Endothelial cell (in vitro differentiated cells): ENCODE results near the gene DST. TPM values are rescaled to one million over a fixed set of nuclear protein-coding genes. Genes with fewer than 3 reads are reported as not detected.

Experiments
- DNase-seq: peaks from one replicate; pipeline ENCODE4 v3.0.0; 2021; ENCODE audit warnings: low spot score
- H3K27ac Mint-ChIP-seq: one replicate; pipeline ENCODE4 v1.8.0; 2021; ENCODE audit warnings: mixed read lengths, inconsistent platforms; ENCODE audit not compliant: unreplicated experiment
- H3K27me3 Mint-ChIP-seq: one replicate; pipeline ENCODE4 v1.8.0; 2021; ENCODE audit warnings: mild to moderate bottlenecking, moderate library complexity, mixed read lengths, inconsistent platforms; ENCODE audit not compliant: unreplicated experiment
- H3K36me3 Mint-ChIP-seq: one replicate; pipeline ENCODE4 v1.8.0; 2021; ENCODE audit warnings: mild to moderate bottlenecking, low read depth, mixed read lengths, inconsistent platforms; ENCODE audit not compliant: unreplicated experiment
- H3K4me1 Mint-ChIP-seq: one replicate; pipeline ENCODE4 v1.8.0; 2021; ENCODE audit warnings: mild to moderate bottlenecking, mixed read lengths, inconsistent platforms; ENCODE audit not compliant: unreplicated experiment
- H3K4me3 Mint-ChIP-seq: one replicate; pipeline ENCODE4 v1.8.0; 2021; ENCODE audit warnings: mild to moderate bottlenecking, mixed read lengths, inconsistent platforms; ENCODE audit not compliant: unreplicated experiment
- H3K9me3 Mint-ChIP-seq: one replicate; pipeline ENCODE4 v1.8.0; 2021; ENCODE audit warnings: mixed read lengths, inconsistent platforms; ENCODE audit not compliant: unreplicated experiment
- total RNA-seq: library from RNA; stranded (reverse); fragmentation: NEBNext Ultra II Directional; extraction: Animal tissue kit (Norgen Biotek cat#: 25700); gene quantifications from one replicate; pipeline ENCODE4 v1.2.1, GENCODE V29; 2021; ENCODE audit not compliant: unreplicated experiment
- TF ChIP-seq, protein P1 (sequence below): fragments of 200-600 bp; sonication (generic); IDR thresholded peaks from one replicate; pipeline ENCODE4 v1.5.0; 2021; ENCODE audit warnings: antibody characterized with exemption; ENCODE audit not compliant: unreplicated experiment

DST gene
- total RNA-seq, 1 donor from 2014 or later, result 284 TPM

DNA sequence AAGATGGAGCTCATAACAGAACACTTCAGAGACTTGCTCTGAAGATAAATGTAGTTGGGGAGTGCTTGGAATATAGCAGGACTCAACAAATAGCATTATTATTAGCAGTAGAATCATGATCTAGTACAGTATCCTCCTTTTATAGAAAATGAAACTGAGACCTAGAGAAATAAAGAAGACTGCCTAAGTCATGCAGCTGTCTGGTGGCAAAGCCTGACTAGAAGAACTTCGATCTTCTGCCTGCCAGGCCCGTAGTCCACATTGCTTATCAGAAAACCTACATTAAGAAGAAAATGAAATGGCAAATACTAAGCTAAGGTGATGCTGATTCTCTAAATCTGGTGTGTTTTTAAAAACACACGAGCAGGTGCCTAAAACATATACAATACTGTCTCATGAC is 46.4 kb upstream of the DST start:
- H3K4me1 Mint-ChIP-seq, result peaks cover 13% of the 10 kb centered on the region
- no peak overlapping the region for H3K27ac Mint-ChIP-seq
- DNase-seq, result no peak

DNA sequence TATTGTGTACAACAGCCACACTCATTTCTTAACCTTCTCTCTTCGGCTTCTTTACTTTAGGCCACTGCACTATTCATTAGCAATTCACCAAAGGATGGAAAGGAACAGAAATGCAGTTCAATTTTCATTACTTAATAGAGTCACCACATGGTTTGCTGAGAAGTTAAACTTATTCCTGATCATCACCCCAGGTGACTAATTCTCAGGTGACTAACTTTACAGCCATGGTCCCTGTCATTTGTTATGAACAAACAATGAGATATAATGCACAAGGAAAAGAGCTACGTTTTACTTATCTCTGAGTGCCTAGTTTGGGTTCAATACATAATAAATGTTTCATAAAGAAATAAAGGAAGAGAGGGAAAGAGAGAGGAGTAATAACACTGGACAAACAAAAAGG is 45.8 kb upstream of the DST start:
- no peak overlapping the region for H3K4me3 Mint-ChIP-seq
- H3K36me3 Mint-ChIP-seq, result peaks cover 10% of the 10 kb centered on the region
- peak overlapping the region; percentile 28 for H3K27ac Mint-ChIP-seq
- no peaks in the 10 kb centered on the region for H3K9me3 Mint-ChIP-seq
- TF ChIP-seq, protein P1, sequence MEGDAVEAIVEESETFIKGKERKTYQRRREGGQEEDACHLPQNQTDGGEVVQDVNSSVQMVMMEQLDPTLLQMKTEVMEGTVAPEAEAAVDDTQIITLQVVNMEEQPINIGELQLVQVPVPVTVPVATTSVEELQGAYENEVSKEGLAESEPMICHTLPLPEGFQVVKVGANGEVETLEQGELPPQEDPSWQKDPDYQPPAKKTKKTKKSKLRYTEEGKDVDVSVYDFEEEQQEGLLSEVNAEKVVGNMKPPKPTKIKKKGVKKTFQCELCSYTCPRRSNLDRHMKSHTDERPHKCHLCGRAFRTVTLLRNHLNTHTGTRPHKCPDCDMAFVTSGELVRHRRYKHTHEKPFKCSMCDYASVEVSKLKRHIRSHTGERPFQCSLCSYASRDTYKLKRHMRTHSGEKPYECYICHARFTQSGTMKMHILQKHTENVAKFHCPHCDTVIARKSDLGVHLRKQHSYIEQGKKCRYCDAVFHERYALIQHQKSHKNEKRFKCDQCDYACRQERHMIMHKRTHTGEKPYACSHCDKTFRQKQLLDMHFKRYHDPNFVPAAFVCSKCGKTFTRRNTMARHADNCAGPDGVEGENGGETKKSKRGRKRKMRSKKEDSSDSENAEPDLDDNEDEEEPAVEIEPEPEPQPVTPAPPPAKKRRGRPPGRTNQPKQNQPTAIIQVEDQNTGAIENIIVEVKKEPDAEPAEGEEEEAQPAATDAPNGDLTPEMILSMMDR, result no peak
- DNase-seq, result no peak
- no peaks in the 10 kb centered on the region for H3K27me3 Mint-ChIP-seq
- H3K4me1 Mint-ChIP-seq, result peaks cover 13% of the 10 kb centered on the region

More for the DNA sequence above, 46.4 kb upstream of the DST start:
- Mint-ChIP-seq H3K9me3 (no peaks in the 10 kb centered on the region), H3K27me3 (no peaks in the 10 kb centered on the region), H3K36me3 (peaks cover 10% of the 10 kb centered on the region), H3K4me3 (no peak overlapping the region)
- TF ChIP-seq, protein P1, result no peak

GRCh38 chr6:56687551-56687950 is 44.9 kb upstream of the DST start:
- peaks cover 8% of the 10 kb centered on the region for H3K4me1 Mint-ChIP-seq

DNA sequence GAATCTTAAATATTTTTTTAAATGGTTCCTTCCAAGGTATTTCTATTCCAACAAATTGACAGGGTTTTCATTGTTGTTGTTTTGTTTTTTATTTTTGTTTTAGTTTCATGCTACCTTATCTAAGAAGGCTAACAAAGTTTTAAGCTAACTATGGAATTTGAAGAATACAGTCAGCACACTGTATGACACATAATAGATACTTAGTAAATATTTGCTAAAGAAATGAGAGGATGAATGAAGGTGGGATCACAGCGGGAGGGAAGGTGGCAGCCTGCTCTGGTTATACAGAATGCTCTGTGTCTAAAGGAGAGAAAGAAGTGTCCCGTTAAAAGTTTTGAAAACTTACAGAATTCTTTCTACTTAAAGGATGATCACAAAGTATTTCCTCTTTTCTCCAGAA is 43.7 kb upstream of the DST start:
- Mint-ChIP-seq H3K4me3 (no peak overlapping the region), H3K9me3 (no peaks in the 10 kb centered on the region), H3K27me3 (peaks cover 3% of the 10 kb centered on the region), H3K36me3 (peaks cover 7% of the 10 kb centered on the region), H3K27ac (no peak overlapping the region), H3K4me1 (peaks cover 8% of the 10 kb centered on the region)
- DNase-seq, result no peak
- TF ChIP-seq, protein P1, result no peak

More at GRCh38 chr6:56687551-56687950, 44.9 kb upstream of the DST start:
- no peaks in the 10 kb centered on the region for H3K9me3 Mint-ChIP-seq
- H3K27me3 Mint-ChIP-seq, result no peaks in the 10 kb centered on the region
- H3K27ac Mint-ChIP-seq, result no peak overlapping the region
- no peak for DNase-seq
- peaks cover 6% of the 10 kb centered on the region for H3K36me3 Mint-ChIP-seq
- TF ChIP-seq, protein P1, result no peak
- H3K4me3 Mint-ChIP-seq, result no peak overlapping the region

DNA sequence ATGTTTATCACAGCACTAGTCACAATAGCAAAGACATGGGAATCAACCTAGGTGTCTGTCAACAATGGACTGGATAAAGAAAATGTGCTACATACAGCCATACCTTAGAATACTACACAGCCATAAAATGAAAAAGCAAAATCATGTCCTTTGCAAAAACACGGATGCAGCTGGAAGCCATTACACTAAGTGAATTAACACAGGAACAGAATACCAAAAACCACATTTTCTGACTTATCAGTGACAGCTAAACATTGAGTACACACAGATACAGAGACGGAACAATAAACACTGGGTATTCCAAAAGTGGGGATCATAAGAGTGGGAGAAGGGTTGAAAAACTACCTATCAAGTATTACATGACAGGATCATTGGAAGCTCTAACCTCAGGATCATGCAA is 43.3 kb upstream of the DST start:
- Mint-ChIP-seq H3K4me1 (peaks cover 8% of the 10 kb centered on the region), H3K27me3 (peaks cover 3% of the 10 kb centered on the region), H3K36me3 (peaks cover 7% of the 10 kb centered on the region), H3K27ac (peak overlapping the region; percentile 32), H3K9me3 (no peaks in the 10 kb centered on the region), H3K4me3 (no peak overlapping the region)
- TF ChIP-seq, protein P1, result no peak
- no peak for DNase-seq
